SK-N-MC (cell line): ENCODE measurements around the gene NLGN1.
"Not testable (repeated sequence)": the region's sequence is repeated elsewhere in the genome, so short reads cannot be mapped to it uniquely, and the experiment has no call there.

ENCODE experiments used
- DNase-seq: peaks from one replicate; pipeline ENCODE4 v3.0.0-alpha.2; 2011; ENCODE audit warnings: low read depth, low spot score
- H3K27ac ChIP-seq: fragments of 200-600 bp; sonication (generic); 2 replicates; pipeline ENCODE4 v1.5.1; 2016; ENCODE audit warnings: mixed run types
- H3K36me3 ChIP-seq: fragments of 200-600 bp; sonication (generic); 2 replicates; pipeline ENCODE4 v1.6.1; 2017; ENCODE audit warnings: antibody characterized with exemption, low read length, mixed read lengths; ENCODE audit not compliant: insufficient read depth
- H3K4me3 ChIP-seq: fragments of 200-600 bp; sonication (generic); 2 replicates; pipeline ENCODE4 v1.5.1; 2016
- H3K9ac ChIP-seq: fragments of 200-600 bp; sonication (generic); 2 replicates; pipeline ENCODE4 v1.8.0; 2017; ENCODE audit warnings: mixed run types, mixed read lengths; ENCODE audit not compliant: insufficient read length
- H3K9me3 ChIP-seq: fragments of 200-600 bp; sonication (generic); 2 replicates; pipeline ENCODE4 v1.6.1; 2017; ENCODE audit warnings: low read depth, mild to moderate bottlenecking, antibody characterized with exemption, low read length, moderate library complexity, mixed read lengths
- EZH2 ChIP-seq: fragments of 200-600 bp; sonication (generic); IDR thresholded peaks from one replicate; pipeline ENCODE4 v1.6.1; 2017; ENCODE audit warnings: antibody characterized with exemption
- FOXP2 ChIP-seq: optimal IDR thresholded peaks from 2 replicates; pipeline ENCODE3; 2011; ENCODE audit warnings: mild to moderate bottlenecking, moderate library complexity; ENCODE audit not compliant: insufficient read depth; ENCODE audit errors: extremely low read length, control extremely low read depth
- POLR2AphosphoS5 ChIP-seq: IDR thresholded peaks from 2 replicates; pipeline ENCODE4 v1.6.1; 2012; ENCODE audit warnings: mild to moderate bottlenecking, low read depth, low read length, borderline replicate concordance

The NLGN1 gene

GRCh38 chr3:174199696-174200095 is 802.2 kb downstream of the NLGN1 start:
- Histone ChIP-seq H3K9me3 (no peaks in the 10 kb centered on the region), H3K9ac (no peak overlapping the region), H3K36me3 (no peaks in the 10 kb centered on the region), H3K27ac (no peak overlapping the region), H3K4me3 (no peak overlapping the region)
- no peak for DNase-seq
- TF ChIP-seq FOXP2 (no peak), EZH2 (no peak), POLR2AphosphoS5 (no peak)

GRCh38 chr3:174202116-174202515 is 804.6 kb downstream of the NLGN1 start:
- Histone ChIP-seq H3K36me3 (no peaks in the 10 kb centered on the region), H3K27ac (no peak overlapping the region), H3K4me3 (no peak overlapping the region), H3K9me3 (no peaks in the 10 kb centered on the region), H3K9ac (no peak overlapping the region)
- TF ChIP-seq EZH2 (no peak), FOXP2 (no peak), POLR2AphosphoS5 (no peak)
- DNase-seq = no peak

- no peak for TF ChIP-seq EZH2
- TF ChIP-seq POLR2AphosphoS5 = no peak
- no peak for TF ChIP-seq FOXP2
- no peak overlapping the region for H3K27ac ChIP-seq
- no peak overlapping the region for H3K4me3 ChIP-seq
- no peaks in the 10 kb centered on the region for H3K9me3 ChIP-seq
- no peaks in the 10 kb centered on the region for H3K36me3 ChIP-seq
- DNase-seq = no peak
- H3K9ac ChIP-seq = no peak overlapping the region
Observed at GRCh38 chr3:174202561-174202960, 805.0 kb downstream of the NLGN1 start.

GRCh38 chr3:174204765-174205164 is 807.2 kb downstream of the NLGN1 start:
- Histone ChIP-seq H3K4me3 (no peak overlapping the region), H3K9ac (no peak overlapping the region), H3K27ac (no peak overlapping the region), H3K36me3 (no peaks in the 10 kb centered on the region), H3K9me3 (no peaks in the 10 kb centered on the region)
- no peak for DNase-seq
- TF ChIP-seq EZH2 (no peak), POLR2AphosphoS5 (no peak), FOXP2 (no peak)

- H3K4me3 ChIP-seq = no peak overlapping the region
- H3K36me3 ChIP-seq = no peaks in the 10 kb centered on the region
- no peak for DNase-seq
- H3K27ac ChIP-seq = no peak overlapping the region
- no peak overlapping the region for H3K9ac ChIP-seq
- no peaks in the 10 kb centered on the region for H3K9me3 ChIP-seq
- TF ChIP-seq FOXP2 = no peak
- no peak for TF ChIP-seq POLR2AphosphoS5
- TF ChIP-seq EZH2 = no peak
Observed at GRCh38 chr3:174206607-174207192, 809.2 kb downstream of the NLGN1 start.

- no peak overlapping the region for H3K27ac ChIP-seq
- H3K9ac ChIP-seq = no peak overlapping the region
- TF ChIP-seq EZH2 (no peak), POLR2AphosphoS5 (no peak), FOXP2 (no peak)
- no peaks in the 10 kb centered on the region for H3K9me3 ChIP-seq
- no peak overlapping the region for H3K4me3 ChIP-seq
- DNase-seq = no peak
- H3K36me3 ChIP-seq = no peaks in the 10 kb centered on the region
Observed at GRCh38 chr3:174208161-174208560, 810.6 kb downstream of the NLGN1 start.

- not testable (repeated sequence) for H3K9ac ChIP-seq, H3K27ac ChIP-seq, H3K36me3 ChIP-seq, H3K9me3 ChIP-seq, H3K4me3 ChIP-seq, DNase-seq
Observed at GRCh38 chr3:174211896-174212295, 814.4 kb downstream of the NLGN1 start.

GRCh38 chr3:174215456-174215855 is 817.9 kb downstream of the NLGN1 start:
- no peak for TF ChIP-seq EZH2
- TF ChIP-seq FOXP2 = no peak
- no peak for TF ChIP-seq POLR2AphosphoS5
- no peak for DNase-seq
- no peak overlapping the region for H3K9ac ChIP-seq

GRCh38 chr3:174216019-174216418 is 818.5 kb downstream of the NLGN1 start:
- no peak for TF ChIP-seq FOXP2
- TF ChIP-seq EZH2 = no peak
- no peak for TF ChIP-seq POLR2AphosphoS5
- DNase-seq = no peak
- Histone ChIP-seq H3K9ac (no peak overlapping the region), H3K27ac (no peak overlapping the region), H3K4me3 (no peak overlapping the region), H3K9me3 (no peaks in the 10 kb centered on the region), H3K36me3 (no peaks in the 10 kb centered on the region)

More at GRCh38 chr3:174215456-174215855, 817.9 kb downstream of the NLGN1 start:
- no peak overlapping the region for H3K27ac ChIP-seq
- no peaks in the 10 kb centered on the region for H3K9me3 ChIP-seq
- H3K4me3 ChIP-seq = no peak overlapping the region
- no peaks in the 10 kb centered on the region for H3K36me3 ChIP-seq
